Measurements from ENCODE around the gene SLC9A3.

DNA sequence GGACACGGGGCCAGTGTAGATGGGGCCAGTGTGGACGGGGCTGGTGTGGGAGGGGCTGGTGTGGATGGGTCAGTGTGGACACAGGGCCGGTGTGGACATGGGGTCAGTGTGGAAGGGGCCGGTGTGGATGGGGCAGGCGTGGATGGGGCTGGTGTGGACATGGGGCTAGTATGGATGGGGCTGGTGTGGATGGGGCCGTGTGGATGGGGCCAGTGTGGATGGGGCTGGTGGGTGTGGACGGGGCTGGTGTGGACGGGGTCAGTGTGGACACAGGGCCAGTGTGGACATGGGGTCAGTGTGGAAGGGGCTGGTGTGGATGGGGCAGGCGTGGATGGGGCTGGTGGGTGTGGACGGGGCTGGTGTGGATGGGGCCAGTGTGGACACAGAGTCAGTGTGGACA lies 23.8 kb downstream of the SLC9A3 start:
- TF ChIP-seq, protein P1, sequence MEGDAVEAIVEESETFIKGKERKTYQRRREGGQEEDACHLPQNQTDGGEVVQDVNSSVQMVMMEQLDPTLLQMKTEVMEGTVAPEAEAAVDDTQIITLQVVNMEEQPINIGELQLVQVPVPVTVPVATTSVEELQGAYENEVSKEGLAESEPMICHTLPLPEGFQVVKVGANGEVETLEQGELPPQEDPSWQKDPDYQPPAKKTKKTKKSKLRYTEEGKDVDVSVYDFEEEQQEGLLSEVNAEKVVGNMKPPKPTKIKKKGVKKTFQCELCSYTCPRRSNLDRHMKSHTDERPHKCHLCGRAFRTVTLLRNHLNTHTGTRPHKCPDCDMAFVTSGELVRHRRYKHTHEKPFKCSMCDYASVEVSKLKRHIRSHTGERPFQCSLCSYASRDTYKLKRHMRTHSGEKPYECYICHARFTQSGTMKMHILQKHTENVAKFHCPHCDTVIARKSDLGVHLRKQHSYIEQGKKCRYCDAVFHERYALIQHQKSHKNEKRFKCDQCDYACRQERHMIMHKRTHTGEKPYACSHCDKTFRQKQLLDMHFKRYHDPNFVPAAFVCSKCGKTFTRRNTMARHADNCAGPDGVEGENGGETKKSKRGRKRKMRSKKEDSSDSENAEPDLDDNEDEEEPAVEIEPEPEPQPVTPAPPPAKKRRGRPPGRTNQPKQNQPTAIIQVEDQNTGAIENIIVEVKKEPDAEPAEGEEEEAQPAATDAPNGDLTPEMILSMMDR (IDR thresholded peaks at IDR 0.05), result no peak
- no peak for TF ChIP-seq POLR2A (IDR thresholded peaks at IDR 0.05)

All from uterus (tissue), 2 donors.